OCI-LY1 (cell line): ENCODE results near the gene USP9Y.

Source experiments
- CTCF ChIP-seq: fragments of 200-600 bp; sonication (generic), shearing (Covaris generic); IDR thresholded peaks from 2 replicates; pipeline ENCODE4 v1.5.1; 2017; ENCODE audit warnings: mild to moderate bottlenecking, antibody characterized with exemption, low read length, moderate library complexity, mixed read lengths
- EZH2 ChIP-seq: fragments of 200-600 bp; sonication (generic), shearing (Covaris generic); IDR thresholded peaks from 2 replicates; pipeline ENCODE4 v1.8.0; 2017; ENCODE audit warnings: borderline replicate concordance, mixed run types, mild to moderate bottlenecking, antibody characterized with exemption, low read length, moderate library complexity, mixed read lengths

GRCh38 chrY:12702174-12702573 is 1.1 kb downstream of the USP9Y start:
- TF ChIP-seq CTCF (no peak), EZH2 (no peak)
